Lower lobe of right lung (tissue), 2 donors: Measurements from ENCODE around the gene LHFPL6. TPM values are rescaled to one million over a fixed set of nuclear protein-coding genes. Genes with fewer than 3 reads are reported as not detected.

Source experiments
- ATAC-seq, 2 donors: fragments of 200-7000 bp; cut with Tn5 transposase; one replicate each; pipeline ENCODE4 v1.9.1; 2020 to 2022; ENCODE audit warnings: mild to moderate bottlenecking in 2 of 2, moderate library complexity in 2 of 2
- DNase-seq: peaks from one replicate; pipeline ENCODE4 v3.0.0-alpha.2; 2020
- H3K27ac ChIP-seq: fragments of 200-600 bp; one replicate; pipeline ENCODE4 v1.8.0; 2022
- H3K27me3 ChIP-seq: fragments of 200-600 bp; one replicate; pipeline ENCODE4 v1.8.0; 2022; ENCODE audit warnings: low read depth
- H3K36me3 ChIP-seq: fragments of 200-600 bp; one replicate; pipeline ENCODE4 v1.8.0; 2022; ENCODE audit warnings: mild to moderate bottlenecking
- H3K4me1 ChIP-seq: fragments of 200-600 bp; one replicate; pipeline ENCODE4 v1.8.0; 2022
- H3K4me3 ChIP-seq: fragments of 200-600 bp; one replicate; pipeline ENCODE4 v1.8.0; 2022; ENCODE audit warnings: mild to moderate bottlenecking
- H3K9me3 ChIP-seq: fragments of 200-600 bp; one replicate; pipeline ENCODE4 v1.8.0; 2022
- intact Hi-C: fragments of 100-400 bp; cut with DNase I; formaldehyde crosslinking; loops from one replicate; pipeline ENCODE4 v1.11.0; 2022
- total RNA-seq: library from RNA; stranded (reverse); fragmentation: NEBNext Ultra II Directional; extraction: Animal tissue kit (Norgen Biotek cat#: 25700); gene quantifications from one replicate; pipeline ENCODE4 v1.2.1, GENCODE V29; 2021
- TF ChIP-seq, protein P1 (sequence below): fragments of 200-600 bp; IDR thresholded peaks from one replicate; pipeline ENCODE4 v1.8.0; 2022; ENCODE audit warnings: antibody characterized with exemption, mild to moderate bottlenecking
- donor health status: DM: no; HTN: yes; CAD: no; lungs with severe emphysema.

LHFPL6 gene
- total RNA-seq, 1 donor from 2014 or later: 68.7 TPM

DNA sequence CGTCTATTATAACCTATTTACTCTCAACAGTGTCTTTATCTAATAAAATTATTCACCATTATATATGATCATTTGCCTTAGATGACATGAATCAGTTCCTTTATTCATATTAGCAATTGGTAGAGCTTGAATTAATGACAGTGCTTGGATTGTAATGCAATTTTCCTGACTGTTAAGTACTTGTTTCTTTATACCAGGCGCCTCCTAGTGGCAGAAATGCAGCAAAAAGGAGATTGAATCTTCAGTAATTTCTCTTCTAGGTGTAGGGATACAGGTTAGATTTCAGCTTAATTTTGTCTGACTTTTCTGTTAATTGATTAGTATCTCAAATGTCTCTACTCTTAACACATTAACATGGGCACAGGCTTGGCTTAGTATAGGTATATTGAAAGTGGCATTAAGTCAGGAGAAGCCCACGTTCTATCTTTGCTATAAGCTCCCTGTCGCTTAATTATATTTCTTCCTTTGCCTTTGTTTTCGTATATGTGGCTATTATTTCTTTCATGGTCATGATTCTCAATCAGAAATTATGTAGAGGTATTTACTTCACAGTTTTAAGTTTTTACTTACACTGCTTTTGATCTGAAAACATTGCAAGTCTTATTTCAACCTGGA lies 9.1 kb upstream of the LHFPL6 start:
- DNase-seq (no peak), ATAC-seq (peak; percentile 43 to 69)
- intact Hi-C loops: loop anchor here (5.0 to 10.0 kb wide), 2 partner anchors 200 to 557 kb away; no protein-coding TSS in a partner anchor
- TF ChIP-seq, protein P1, sequence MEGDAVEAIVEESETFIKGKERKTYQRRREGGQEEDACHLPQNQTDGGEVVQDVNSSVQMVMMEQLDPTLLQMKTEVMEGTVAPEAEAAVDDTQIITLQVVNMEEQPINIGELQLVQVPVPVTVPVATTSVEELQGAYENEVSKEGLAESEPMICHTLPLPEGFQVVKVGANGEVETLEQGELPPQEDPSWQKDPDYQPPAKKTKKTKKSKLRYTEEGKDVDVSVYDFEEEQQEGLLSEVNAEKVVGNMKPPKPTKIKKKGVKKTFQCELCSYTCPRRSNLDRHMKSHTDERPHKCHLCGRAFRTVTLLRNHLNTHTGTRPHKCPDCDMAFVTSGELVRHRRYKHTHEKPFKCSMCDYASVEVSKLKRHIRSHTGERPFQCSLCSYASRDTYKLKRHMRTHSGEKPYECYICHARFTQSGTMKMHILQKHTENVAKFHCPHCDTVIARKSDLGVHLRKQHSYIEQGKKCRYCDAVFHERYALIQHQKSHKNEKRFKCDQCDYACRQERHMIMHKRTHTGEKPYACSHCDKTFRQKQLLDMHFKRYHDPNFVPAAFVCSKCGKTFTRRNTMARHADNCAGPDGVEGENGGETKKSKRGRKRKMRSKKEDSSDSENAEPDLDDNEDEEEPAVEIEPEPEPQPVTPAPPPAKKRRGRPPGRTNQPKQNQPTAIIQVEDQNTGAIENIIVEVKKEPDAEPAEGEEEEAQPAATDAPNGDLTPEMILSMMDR: peak; percentile 85
- Histone ChIP-seq H3K27ac (no peak overlapping the region), H3K9me3 (no peaks in the 10 kb centered on the region), H3K27me3 (no peaks in the 10 kb centered on the region), H3K36me3 (no peaks in the 10 kb centered on the region), H3K4me3 (no peak overlapping the region), H3K4me1 (peaks cover 6% of the 10 kb centered on the region)

DNA sequence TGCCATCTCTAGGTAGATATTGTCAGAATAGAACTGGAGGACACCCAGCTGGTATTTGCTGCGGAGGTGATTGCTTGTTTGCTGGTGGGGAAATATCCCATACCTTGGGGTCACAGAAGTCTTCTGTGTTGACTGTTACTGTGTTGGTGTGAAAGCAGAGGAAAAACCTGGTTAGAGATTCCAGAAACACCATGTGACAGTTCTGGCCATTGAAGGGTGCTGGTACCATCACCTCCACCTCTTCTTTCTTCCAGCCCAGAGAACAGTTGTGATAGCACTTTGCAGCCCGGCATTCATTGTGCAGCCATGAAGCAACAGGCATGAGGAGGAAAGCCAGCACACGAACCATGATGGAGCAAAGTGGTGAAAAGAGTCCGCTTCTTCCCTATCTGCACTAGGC lies 4.9 kb upstream of the LHFPL6 start:
- no peaks in the 10 kb centered on the region for H3K27me3 ChIP-seq
- peaks cover 6% of the 10 kb centered on the region for H3K4me1 ChIP-seq
- H3K27ac ChIP-seq: no peak overlapping the region
- ATAC-seq (no peak), DNase-seq (no peak)
- TF ChIP-seq, protein P1: no peak
- intact Hi-C loops: no loop called here
- no peaks in the 10 kb centered on the region for H3K36me3 ChIP-seq
- no peak overlapping the region for H3K4me3 ChIP-seq
- no peaks in the 10 kb centered on the region for H3K9me3 ChIP-seq

DNA sequence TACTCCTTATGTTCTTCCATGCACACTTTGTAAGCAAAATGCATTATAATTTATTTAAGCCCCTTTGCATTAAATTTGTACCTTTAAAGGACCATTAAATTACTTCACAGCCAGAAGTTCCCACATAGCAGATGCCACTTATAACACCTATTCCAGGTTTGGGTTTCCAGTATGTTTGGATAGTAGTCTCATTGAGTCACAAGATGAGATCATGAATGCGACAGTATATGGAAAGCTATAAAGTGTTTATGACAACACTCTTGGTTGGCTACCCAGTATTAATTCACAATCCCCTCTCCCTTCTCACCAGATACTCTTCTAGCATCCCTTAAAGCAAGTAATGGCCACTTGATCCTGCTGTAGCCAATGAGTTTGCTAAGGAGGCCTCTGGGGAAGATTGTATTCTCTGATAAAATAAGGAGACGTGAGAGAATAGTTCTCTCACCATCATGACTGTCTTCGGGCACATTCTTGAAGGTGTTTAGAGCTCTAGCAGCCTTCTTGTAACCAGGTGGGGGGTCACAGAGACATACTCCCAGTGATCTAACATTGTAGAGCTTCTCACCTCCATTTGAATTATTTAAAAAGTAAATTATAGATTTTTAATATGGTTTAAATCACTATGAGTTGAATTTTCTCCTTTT lies 2.8 kb upstream of the LHFPL6 start:
- no peaks in the 10 kb centered on the region for H3K36me3 ChIP-seq
- H3K4me1 ChIP-seq: no peaks in the 10 kb centered on the region
- TF ChIP-seq, protein P1: no peak
- intact Hi-C loops: no loop called here
- H3K4me3 ChIP-seq: no peak overlapping the region
- no peak overlapping the region for H3K27ac ChIP-seq
- no peak for DNase-seq
- H3K27me3 ChIP-seq: no peaks in the 10 kb centered on the region
- H3K9me3 ChIP-seq: no peaks in the 10 kb centered on the region
- ATAC-seq: no peak

DNA sequence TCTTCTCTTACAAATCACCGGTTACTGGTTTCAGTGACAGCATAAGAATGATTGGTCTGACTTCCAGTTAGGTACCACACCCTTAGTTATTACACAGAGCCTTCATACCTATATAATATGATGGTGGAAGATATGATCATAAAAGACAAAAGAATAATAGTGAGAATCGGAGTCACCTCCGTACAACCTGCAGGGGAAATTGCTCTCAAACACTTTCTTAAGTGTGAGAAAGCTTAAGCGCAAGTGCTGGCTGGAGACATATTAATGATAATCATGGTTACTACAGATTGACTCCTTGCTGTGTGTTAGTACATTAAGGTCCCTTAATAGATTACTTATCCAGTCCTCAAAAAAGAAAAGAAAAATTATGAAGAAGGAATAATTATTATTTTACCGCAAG lies 1.8 kb upstream of the LHFPL6 start:
- no peaks in the 10 kb centered on the region for H3K36me3 ChIP-seq
- no peaks in the 10 kb centered on the region for H3K9me3 ChIP-seq
- no peaks in the 10 kb centered on the region for H3K4me1 ChIP-seq
- DNase-seq (no peak), ATAC-seq (no peak)
- H3K4me3 ChIP-seq: no peak overlapping the region
- no peak overlapping the region for H3K27ac ChIP-seq
- TF ChIP-seq, protein P1: no peak
- no peaks in the 10 kb centered on the region for H3K27me3 ChIP-seq
- intact Hi-C loops: no loop called here

DNA sequence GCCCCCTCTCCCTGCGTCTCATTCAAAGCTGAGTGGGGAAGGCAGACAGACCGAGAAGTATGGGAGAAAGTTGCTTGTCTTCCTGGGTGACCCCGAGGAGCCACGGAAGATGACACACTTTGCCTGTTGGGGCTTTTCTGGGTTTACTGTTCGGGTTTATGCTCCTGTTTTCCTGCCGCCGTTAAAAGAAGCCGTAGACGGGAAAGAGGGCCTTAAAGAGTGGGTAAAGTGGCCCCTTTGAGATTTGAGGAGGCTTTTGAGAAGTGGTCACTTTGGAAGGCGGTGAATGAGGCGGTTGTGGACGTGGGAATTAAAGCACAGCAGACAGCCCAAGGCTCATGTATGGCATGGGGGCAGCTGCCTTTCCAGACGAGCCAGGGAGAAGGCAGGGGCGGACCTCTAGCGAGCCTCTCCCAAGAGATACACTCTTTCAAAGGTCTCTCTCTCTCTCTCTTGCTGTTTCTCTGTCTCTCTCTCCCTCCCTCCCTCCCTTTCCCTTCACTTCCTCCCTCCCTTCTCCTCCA lies 493 bp upstream of the LHFPL6 start:
- H3K36me3 ChIP-seq: no peaks in the 10 kb centered on the region
- DNase-seq: no peak
- peak; percentile 23 to 35 for ATAC-seq
- no peaks in the 10 kb centered on the region for H3K27me3 ChIP-seq
- no peaks in the 10 kb centered on the region for H3K9me3 ChIP-seq
- intact Hi-C loops: no loop called here
- H3K27ac ChIP-seq: peak overlapping the region; percentile 90
- H3K4me3 ChIP-seq: peak overlapping the region; percentile 88
- TF ChIP-seq, protein P1: no peak
- peaks cover 4% of the 10 kb centered on the region for H3K4me1 ChIP-seq
